ENCODE results near the gene REPIN1.

Gene REPIN1

GRCh38 chr7:150361402-150361801, 7.2 kb upstream of the REPIN1 start:
- no peak for FAIRE-seq

- FAIRE-seq, result no peak
These were observed 6.6 kb upstream of the REPIN1 start for GRCh38 chr7:150361807-150362621.

GRCh38 chr7:150363370-150363769, 5.3 kb upstream of the REPIN1 start:
- FAIRE-seq, result no peak

- no peak for FAIRE-seq
These were observed 4.8 kb upstream of the REPIN1 start for GRCh38 chr7:150363872-150364271.

GRCh38 chr7:150365194-150365593, 3.4 kb upstream of the REPIN1 start:
- no peak for FAIRE-seq

- no peak for FAIRE-seq
These were observed 2.8 kb upstream of the REPIN1 start for GRCh38 chr7:150365673-150366398.

GRCh38 chr7:150367677-150368095, 936 bp upstream of the REPIN1 start:
- FAIRE-seq, result no peak

GRCh38 chr7:150368884-150369747, 494 bp downstream of the REPIN1 start:
- no peak for FAIRE-seq

GRCh38 chr7:150369748-150370501, 1.3 kb downstream of the REPIN1 start:
- FAIRE-seq, result no peak

- FAIRE-seq, result no peak
These were observed 2.0 kb downstream of the REPIN1 start for GRCh38 chr7:150370612-150371071.

GRCh38 chr7:150371131-150371995, 2.7 kb downstream of the REPIN1 start:
- no peak for FAIRE-seq

GRCh38 chr7:150371996-150372270, 3.3 kb downstream of the REPIN1 start:
- FAIRE-seq, result no peak

- no peak for FAIRE-seq
These were observed 3.8 kb downstream of the REPIN1 start for GRCh38 chr7:150372271-150373048.

GRCh38 chr7:150373049-150373801, 4.6 kb downstream of the REPIN1 start:
- no peak for FAIRE-seq

- FAIRE-seq, result no peak
These were observed 5.4 kb downstream of the REPIN1 start for GRCh38 chr7:150374026-150374425.

GRCh38 chr7:150374472-150374871, 5.8 kb downstream of the REPIN1 start:
- no peak for FAIRE-seq

GRCh38 chr7:150375662-150376521, 7.3 kb downstream of the REPIN1 start:
- FAIRE-seq, result no peak

- no peak for FAIRE-seq
These were observed 7.9 kb downstream of the REPIN1 start for GRCh38 chr7:150376560-150376959.

- no peak for FAIRE-seq
These were observed 8.6 kb downstream of the REPIN1 start for GRCh38 chr7:150377196-150377595.
